GM23248 (cell line): ENCODE results near the gene KLHL24. TPM values are rescaled to one million over a fixed set of nuclear protein-coding genes. Genes with fewer than 3 reads are reported as not detected.
"Not testable (repeated sequence)": the region's sequence is repeated elsewhere in the genome, so short reads cannot be mapped to it uniquely, and the experiment has no call there.

ENCODE experiments used
- DNase-seq: peaks from one replicate; pipeline ENCODE4 v3.0.0-alpha.2; 2015
- H2AFZ ChIP-seq: fragments of 200-600 bp; sonication (generic); 2 replicates; pipeline ENCODE4 v1.6.1; 2016; ENCODE audit warnings: antibody characterized with exemption
- H3F3A ChIP-seq: fragments of 200-600 bp; sonication (generic); 2 replicates; pipeline ENCODE4 v1.6.1; 2016; ENCODE audit warnings: mild to moderate bottlenecking, antibody characterized with exemption, mixed run types; ENCODE audit not compliant: insufficient read depth
- H3K27ac ChIP-seq: fragments of 200-600 bp; sonication (generic); 2 replicates; pipeline ENCODE4 v1.5.1; 2016; ENCODE audit warnings: mild to moderate bottlenecking
- H3K27me3 ChIP-seq: fragments of 200-600 bp; sonication (generic); replicated peaks from 2 replicates; pipeline ENCODE4 v1.6.1; 2016; ENCODE audit warnings: mild to moderate bottlenecking; ENCODE audit not compliant: insufficient read depth
- H3K36me3 ChIP-seq: fragments of 200-600 bp; sonication (generic); 2 replicates; pipeline ENCODE4 v1.6.1; 2016; ENCODE audit warnings: low read depth, mild to moderate bottlenecking
- H3K4me1 ChIP-seq: fragments of 200-600 bp; sonication (generic); 2 replicates; pipeline ENCODE4 v1.6.1; 2016; ENCODE audit warnings: mild to moderate bottlenecking; ENCODE audit not compliant: insufficient read depth
- H3K4me2 ChIP-seq: fragments of 200-600 bp; sonication (generic); one replicate; pipeline ENCODE4 v1.6.1; 2016; ENCODE audit warnings: mild to moderate bottlenecking; ENCODE audit not compliant: unreplicated experiment
- H3K4me3 ChIP-seq: fragments of 200-600 bp; sonication (generic); 2 replicates; pipeline ENCODE4 v1.5.1; 2016; ENCODE audit warnings: mild to moderate bottlenecking
- H3K79me2 ChIP-seq: fragments of 200-600 bp; sonication (generic); 2 replicates; pipeline ENCODE4 v1.6.1; 2016; ENCODE audit warnings: mild to moderate bottlenecking; ENCODE audit not compliant: insufficient read depth
- H3K9ac ChIP-seq: fragments of 200-600 bp; sonication (generic); 2 replicates; pipeline ENCODE4 v1.6.1; 2016; ENCODE audit warnings: mild to moderate bottlenecking
- H3K9me2 ChIP-seq: fragments of 200-600 bp; sonication (generic); 2 replicates; pipeline ENCODE4 v1.6.1; 2016; ENCODE audit warnings: mixed run types, mild to moderate bottlenecking, moderate library complexity; ENCODE audit not compliant: insufficient read depth
- H3K9me3 ChIP-seq: fragments of 200-600 bp; sonication (generic); one replicate; pipeline ENCODE4 v1.6.1; 2017; ENCODE audit warnings: low read depth
- H4K20me1 ChIP-seq: fragments of 200-600 bp; sonication (generic); 2 replicates; pipeline ENCODE4 v1.6.0; 2016; ENCODE audit not compliant: insufficient read depth
- EZH2 ChIP-seq: fragments of 200-600 bp; sonication (generic); IDR thresholded peaks from 2 replicates; pipeline ENCODE4 v1.6.1; 2018; ENCODE audit warnings: antibody characterized with exemption, mild to moderate bottlenecking; ENCODE audit not compliant: insufficient read depth, poor library complexity, severe bottlenecking
- EZH2phosphoT487 ChIP-seq: fragments of 200-600 bp; sonication (generic); IDR thresholded peaks from 2 replicates; pipeline ENCODE4 v1.6.1; 2018; ENCODE audit warnings: antibody characterized with exemption, moderate library complexity, mild to moderate bottlenecking, low read depth; ENCODE audit not compliant: insufficient read depth
- WGBS, 2 experiments: methylation state at CpG; one replicate each; pipeline ENCODE4 v1.1.6; 2015 to 2017; ENCODE audit warnings: low lambda C conversion rate in 2 of 2, low coverage in 1 of 2; ENCODE audit errors: missing lambda C conversion rate in 2 of 2; 5-methylcytosine and 5-hydroxymethylcytosine counted together
- in situ Hi-C: fragments of 300-500 bp; cut with MboI; formaldehyde crosslinking; loops from 2 replicates; pipeline ENCODE4 v1.15.0; 2020
- polyA plus RNA-seq: library from polyadenylated mRNA; unstranded; fragments of >200 nt; fragmentation: Nextera tagmentation; extraction: Ambion mirVana; gene quantifications from 2 replicates; pipeline ENCODE4 v1.2.1, GENCODE V29; 2016
- total RNA-seq: library from RNA; depleted of rRNA; stranded (reverse); fragments of >200 nt; shearing (Covaris generic); gene quantifications from 2 replicates; pipeline ENCODE4 v1.2.3, GENCODE V29; 2014

The KLHL24 gene
- total and polyA plus RNA-seq, 2 experiments from 2014 or later = 11.7 to 18.3 TPM

- Histone ChIP-seq H3K27me3 (peaks cover 21% of the 10 kb centered on the region), H3K27ac (no peak overlapping the region), H3K9me3 (no peaks in the 10 kb centered on the region), H3K9ac (no peak overlapping the region), H3K36me3 (no peaks in the 10 kb centered on the region), H3K9me2 (no peaks in the 10 kb centered on the region), H3F3A (no peaks in the 10 kb centered on the region), H2AFZ (no peak overlapping the region), H4K20me1 (no peaks in the 10 kb centered on the region), H3K4me2 (no peak overlapping the region), H3K4me3 (no peak overlapping the region), H3K79me2 (no peaks in the 10 kb centered on the region), H3K4me1 (no peaks in the 10 kb centered on the region)
- TF ChIP-seq EZH2 = no peak
- TF ChIP-seq EZH2phosphoT487 = no peak
- 2 to 5% methylated on average over 1 of the region's 1 CpG for WGBS, 2 experiments
- no peak for DNase-seq
- in situ Hi-C loops = no loop called here
Observed at GRCh38 chr3:183620252-183620628, 15.2 kb upstream of the KLHL24 start.

- H3K27ac ChIP-seq, H3K27me3 ChIP-seq, H3K79me2 ChIP-seq, H3F3A ChIP-seq, H3K4me1 ChIP-seq, in situ Hi-C loops, H3K36me3 ChIP-seq, H3K4me3 ChIP-seq, H4K20me1 ChIP-seq, H2AFZ ChIP-seq, DNase-seq, H3K9me3 ChIP-seq, H3K9me2 ChIP-seq, H3K4me2 ChIP-seq, H3K9ac ChIP-seq: not testable (repeated sequence)
- 32 to 59% methylated on average over 2 of the region's 2 CpGs for WGBS, 2 experiments
Observed at GRCh38 chr3:183622473-183622872, 12.9 kb upstream of the KLHL24 start.

- H3K9me2 ChIP-seq = no peaks in the 10 kb centered on the region
- H3K4me2 ChIP-seq = no peak overlapping the region
- H3K79me2 ChIP-seq = no peaks in the 10 kb centered on the region
- H3K36me3 ChIP-seq = no peaks in the 10 kb centered on the region
- H3F3A ChIP-seq = no peaks in the 10 kb centered on the region
- no peak overlapping the region for H3K27ac ChIP-seq
- H3K4me1 ChIP-seq = no peaks in the 10 kb centered on the region
- TF ChIP-seq EZH2phosphoT487 (no peak), EZH2 (no peak)
- no peaks in the 10 kb centered on the region for H3K9me3 ChIP-seq
- no peak overlapping the region for H3K4me3 ChIP-seq
- H3K27me3 ChIP-seq = peaks cover 1% of the 10 kb centered on the region; the same call in 1 of the 2 replicates
- in situ Hi-C loops = no loop called here
- no peak overlapping the region for H3K9ac ChIP-seq
- DNase-seq = no peak
- no peaks in the 10 kb centered on the region for H4K20me1 ChIP-seq
- 50 to 51% methylated on average over 8 of the region's 8 CpGs for WGBS, 2 experiments
- no peak overlapping the region for H2AFZ ChIP-seq
Observed at GRCh38 chr3:183626877-183627594, 8.4 kb upstream of the KLHL24 start.

- H3K9me2 ChIP-seq = no peaks in the 10 kb centered on the region
- no peak overlapping the region for H2AFZ ChIP-seq
- in situ Hi-C loops = no loop called here
- no peaks in the 10 kb centered on the region for H3K4me1 ChIP-seq
- TF ChIP-seq EZH2 (no peak), EZH2phosphoT487 (no peak)
- H3K4me2 ChIP-seq = no peak overlapping the region
- no peak overlapping the region for H3K4me3 ChIP-seq
- H3K27me3 ChIP-seq = no peaks in the 10 kb centered on the region
- no peaks in the 10 kb centered on the region for H3F3A ChIP-seq
- H3K9ac ChIP-seq = no peak overlapping the region
- no peak for DNase-seq
- no peaks in the 10 kb centered on the region for H3K79me2 ChIP-seq
- 73 to 78% methylated on average over 3 of the region's 3 CpGs for WGBS, 2 experiments
- no peak overlapping the region for H3K27ac ChIP-seq
- no peaks in the 10 kb centered on the region for H4K20me1 ChIP-seq
- H3K9me3 ChIP-seq = no peaks in the 10 kb centered on the region
- no peaks in the 10 kb centered on the region for H3K36me3 ChIP-seq
Observed at GRCh38 chr3:183629546-183630301, 5.7 kb upstream of the KLHL24 start.
